HG02642 (cell line): Measurements from ENCODE around the gene TAGLN3.
A peak's percentile ranks its signal among the peaks of the same experiment; 100 is the strongest.
"Not testable (repeated sequence)": the region's sequence is repeated elsewhere in the genome, so short reads cannot be mapped to it uniquely, and the experiment has no call there.

ENCODE experiments used
- ATAC-seq: cut with Tn5 transposase; IDR thresholded peaks from one replicate; pipeline ENCODE4 v1.9.1; 2021; ENCODE audit warnings: mild to moderate bottlenecking; ENCODE audit not compliant: unreplicated experiment, poor library complexity

TAGLN3 gene

GRCh38 chr3:112005091-112005672, 6.5 kb downstream of the TAGLN3 start:
- ATAC-seq = no peak

GRCh38 chr3:112007633-112008032, 8.9 kb downstream of the TAGLN3 start:
- no peak for ATAC-seq

GRCh38 chr3:112009670-112010069, 10.9 kb downstream of the TAGLN3 start:
- no peak for ATAC-seq

GRCh38 chr3:112010636-112011035, 11.9 kb downstream of the TAGLN3 start:
- ATAC-seq = no peak

- ATAC-seq = no peak
These were observed 12.7 kb downstream of the TAGLN3 start for GRCh38 chr3:112011376-112011940.

- ATAC-seq = no peak
These were observed 13.7 kb downstream of the TAGLN3 start for GRCh38 chr3:112012205-112012992.

- ATAC-seq = peak; percentile 89
These were observed 14.5 kb downstream of the TAGLN3 start for GRCh38 chr3:112013058-112013783.

- peak; percentile 14 for ATAC-seq
These were observed 15.0 kb downstream of the TAGLN3 start for GRCh38 chr3:112013784-112014143.

- no peak for ATAC-seq
These were observed 18.4 kb downstream of the TAGLN3 start for GRCh38 chr3:112017091-112017490.

- ATAC-seq = no peak
These were observed 20.0 kb downstream of the TAGLN3 start for GRCh38 chr3:112018712-112019111.

- ATAC-seq = no peak
These were observed 21.0 kb downstream of the TAGLN3 start for GRCh38 chr3:112019716-112020115.

- no peak for ATAC-seq
These were observed 22.0 kb downstream of the TAGLN3 start for GRCh38 chr3:112020674-112021085.

GRCh38 chr3:112027142-112027541, 28.4 kb downstream of the TAGLN3 start:
- ATAC-seq = no peak

GRCh38 chr3:112027826-112028225, 29.1 kb downstream of the TAGLN3 start:
- ATAC-seq = no peak

GRCh38 chr3:112030901-112031300, 32.2 kb downstream of the TAGLN3 start:
- ATAC-seq = no peak

GRCh38 chr3:112032098-112032731, 33.5 kb downstream of the TAGLN3 start:
- no peak for ATAC-seq

- no peak for ATAC-seq
These were observed 35.7 kb downstream of the TAGLN3 start, which contains the start of gene TMPRSS7 for GRCh38 chr3:112034436-112034835. Gene TMPRSS7, plus strand, starts transcription at chr3:112034736. Its CDS starts 110 bp downstream, at chr3:112034846.

- no peak for ATAC-seq
These were observed 36.5 kb downstream of the TAGLN3 start for GRCh38 chr3:112035241-112035640.

- ATAC-seq = not testable (repeated sequence)
These were observed 38.5 kb downstream of the TAGLN3 start for GRCh38 chr3:112037194-112037593.

GRCh38 chr3:112038863-112039262, 40.1 kb downstream of the TAGLN3 start:
- ATAC-seq = peak; percentile 45
